ENCODE measurements around the gene CCDC91.

CCDC91 gene

DNA sequence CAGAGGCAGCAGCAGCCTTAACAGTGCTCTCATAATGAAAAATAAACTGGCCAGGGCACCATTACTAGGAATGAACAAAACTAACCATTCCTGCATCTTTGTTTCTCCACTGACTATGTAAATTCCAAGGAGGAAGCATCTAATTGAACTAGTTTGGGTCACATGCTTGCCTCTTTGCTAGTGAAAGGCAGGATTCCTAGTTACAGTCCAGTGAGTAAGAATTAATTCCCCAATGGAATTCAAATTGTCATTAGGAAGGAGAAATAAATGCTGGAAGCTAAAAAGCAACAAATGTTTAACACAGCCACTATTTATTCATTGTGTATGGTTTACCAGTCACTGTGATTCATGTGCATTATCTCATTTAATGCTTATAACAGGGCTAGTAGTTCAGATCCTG lies 316.0 kb downstream of the CCDC91 start:
- Histone ChIP-seq H3K27me3 (replicated peaks; ENCODE audit: control insufficient read depth, insufficient read depth, low read length) (no peaks in the 10 kb centered on the region), H3K36me3 (ENCODE audit: control insufficient read depth, insufficient read depth, low read length) (no peaks in the 10 kb centered on the region), H3K4me3 (replicated peaks; ENCODE audit: low read depth, low read length) (no peak overlapping the region)
- TF ChIP-seq, protein P1, sequence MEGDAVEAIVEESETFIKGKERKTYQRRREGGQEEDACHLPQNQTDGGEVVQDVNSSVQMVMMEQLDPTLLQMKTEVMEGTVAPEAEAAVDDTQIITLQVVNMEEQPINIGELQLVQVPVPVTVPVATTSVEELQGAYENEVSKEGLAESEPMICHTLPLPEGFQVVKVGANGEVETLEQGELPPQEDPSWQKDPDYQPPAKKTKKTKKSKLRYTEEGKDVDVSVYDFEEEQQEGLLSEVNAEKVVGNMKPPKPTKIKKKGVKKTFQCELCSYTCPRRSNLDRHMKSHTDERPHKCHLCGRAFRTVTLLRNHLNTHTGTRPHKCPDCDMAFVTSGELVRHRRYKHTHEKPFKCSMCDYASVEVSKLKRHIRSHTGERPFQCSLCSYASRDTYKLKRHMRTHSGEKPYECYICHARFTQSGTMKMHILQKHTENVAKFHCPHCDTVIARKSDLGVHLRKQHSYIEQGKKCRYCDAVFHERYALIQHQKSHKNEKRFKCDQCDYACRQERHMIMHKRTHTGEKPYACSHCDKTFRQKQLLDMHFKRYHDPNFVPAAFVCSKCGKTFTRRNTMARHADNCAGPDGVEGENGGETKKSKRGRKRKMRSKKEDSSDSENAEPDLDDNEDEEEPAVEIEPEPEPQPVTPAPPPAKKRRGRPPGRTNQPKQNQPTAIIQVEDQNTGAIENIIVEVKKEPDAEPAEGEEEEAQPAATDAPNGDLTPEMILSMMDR (IDR thresholded peaks at IDR 0.05; ENCODE audit: insufficient read depth, low read length, poor library complexity, severe bottlenecking): no peak
- no peak for DNase-seq (ENCODE audit: extremely low read depth, insufficient read length)

DNA sequence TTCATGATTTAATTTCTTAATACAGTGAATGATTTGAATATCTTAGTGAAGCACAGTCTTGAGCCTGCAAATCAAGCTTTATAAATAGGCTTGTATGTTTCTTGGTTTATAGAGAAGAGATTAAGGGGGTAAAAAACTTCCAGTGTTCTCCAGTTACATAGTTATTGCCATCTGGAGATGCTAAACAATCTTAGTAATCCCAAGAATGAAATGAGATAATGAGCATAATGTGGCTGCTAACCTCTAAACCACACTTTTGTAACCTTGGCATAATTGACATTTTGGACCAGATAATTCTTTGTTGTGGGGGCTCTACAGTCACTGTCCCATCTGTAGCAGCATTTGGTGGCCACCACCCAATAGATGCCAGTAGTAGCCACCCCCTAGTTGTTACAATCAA lies 316.8 kb downstream of the CCDC91 start:
- H3K36me3 ChIP-seq (ENCODE audit: control insufficient read depth, insufficient read depth, low read length): no peaks in the 10 kb centered on the region
- TF ChIP-seq, protein P1 (IDR thresholded peaks at IDR 0.05; ENCODE audit: insufficient read depth, low read length, poor library complexity, severe bottlenecking): no peak
- no peaks in the 10 kb centered on the region for H3K27me3 ChIP-seq (replicated peaks; ENCODE audit: control insufficient read depth, insufficient read depth, low read length)
- H3K4me3 ChIP-seq (replicated peaks; ENCODE audit: low read depth, low read length): no peak overlapping the region
- DNase-seq (ENCODE audit: extremely low read depth, insufficient read length): no peak

DNA sequence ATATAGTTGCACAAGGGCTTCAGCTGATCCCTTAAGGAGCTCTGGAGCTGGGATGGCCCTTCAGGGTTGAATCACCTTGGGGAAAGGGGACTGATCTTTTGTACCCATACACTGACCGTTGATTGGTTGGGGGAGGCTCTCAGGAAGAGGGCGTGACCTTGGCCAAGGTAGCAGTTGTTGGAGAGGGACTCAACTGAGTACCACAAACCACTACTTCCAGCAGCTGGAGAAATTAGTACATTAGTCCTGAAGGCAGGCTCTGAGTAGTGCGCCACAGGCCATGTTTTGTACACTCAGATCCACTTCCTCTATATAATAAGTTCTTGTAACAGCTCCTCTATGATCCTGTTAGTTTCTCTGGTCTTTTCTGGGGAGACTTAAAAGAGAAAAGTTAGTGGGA lies 317.6 kb downstream of the CCDC91 start:
- TF ChIP-seq, protein P1 (IDR thresholded peaks at IDR 0.05; ENCODE audit: insufficient read depth, low read length, poor library complexity, severe bottlenecking): no peak
- Histone ChIP-seq H3K36me3 (ENCODE audit: control insufficient read depth, insufficient read depth, low read length) (no peaks in the 10 kb centered on the region), H3K27me3 (replicated peaks; ENCODE audit: control insufficient read depth, insufficient read depth, low read length) (no peaks in the 10 kb centered on the region), H3K4me3 (replicated peaks; ENCODE audit: low read depth, low read length) (no peak overlapping the region)
- DNase-seq (ENCODE audit: extremely low read depth, insufficient read length): no peak

DNA sequence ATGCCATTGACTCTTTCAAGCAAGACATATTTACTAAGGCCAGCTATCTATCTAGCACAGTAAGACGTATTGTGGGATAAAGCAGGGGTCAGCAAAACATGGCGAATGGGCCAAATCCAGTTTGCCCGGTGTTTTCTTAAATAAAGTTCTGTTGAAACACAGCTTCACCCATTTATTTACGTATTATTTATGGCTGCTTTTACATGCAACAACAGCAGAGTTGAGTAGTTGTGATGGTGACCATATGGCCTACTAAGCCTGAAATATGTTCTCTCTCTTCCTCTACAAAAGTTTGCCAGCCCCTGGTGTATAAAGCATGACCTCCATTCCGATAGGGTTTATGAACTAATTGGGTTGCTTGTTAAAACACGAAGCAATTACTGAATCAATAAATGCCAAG lies 322.1 kb downstream of the CCDC91 start:
- H3K27me3 ChIP-seq (replicated peaks; ENCODE audit: control insufficient read depth, insufficient read depth, low read length): no peaks in the 10 kb centered on the region
- H3K36me3 ChIP-seq (ENCODE audit: control insufficient read depth, insufficient read depth, low read length): no peaks in the 10 kb centered on the region
- DNase-seq (ENCODE audit: extremely low read depth, insufficient read length): no peak
- H3K4me3 ChIP-seq (replicated peaks; ENCODE audit: low read depth, low read length): no peak overlapping the region
- TF ChIP-seq, protein P1 (IDR thresholded peaks at IDR 0.05; ENCODE audit: insufficient read depth, low read length, poor library complexity, severe bottlenecking): no peak

- TF ChIP-seq, protein P1 (IDR thresholded peaks at IDR 0.05; ENCODE audit: insufficient read depth, low read length, poor library complexity, severe bottlenecking): no peak
- Histone ChIP-seq H3K36me3 (ENCODE audit: control insufficient read depth, insufficient read depth, low read length) (no peaks in the 10 kb centered on the region), H3K4me3 (replicated peaks; ENCODE audit: low read depth, low read length) (no peak overlapping the region), H3K27me3 (replicated peaks; ENCODE audit: control insufficient read depth, insufficient read depth, low read length) (no peaks in the 10 kb centered on the region)
- no peak for DNase-seq (ENCODE audit: extremely low read depth, insufficient read length)
Measured at GRCh38 chr12:28512876-28513275, 322.6 kb downstream of the CCDC91 start.

- H3K4me3 ChIP-seq (replicated peaks; ENCODE audit: low read depth, low read length): no peak overlapping the region
- DNase-seq (ENCODE audit: extremely low read depth, insufficient read length): no peak
Measured at GRCh38 chr12:28513983-28514382, 323.7 kb downstream of the CCDC91 start.

More at GRCh38 chr12:28513983-28514382, 323.7 kb downstream of the CCDC91 start:
- no peaks in the 10 kb centered on the region for H3K27me3 ChIP-seq (replicated peaks; ENCODE audit: control insufficient read depth, insufficient read depth, low read length)
- TF ChIP-seq, protein P1 (IDR thresholded peaks at IDR 0.05; ENCODE audit: insufficient read depth, low read length, poor library complexity, severe bottlenecking): no peak
- H3K36me3 ChIP-seq (ENCODE audit: control insufficient read depth, insufficient read depth, low read length): no peaks in the 10 kb centered on the region

Measured in GM06990 (cell line).